ENCODE measurements around the gene ADPRHL1.
"Not testable (repeated sequence)": the region's sequence is repeated elsewhere in the genome, so short reads cannot be mapped to it uniquely, and the experiment has no call there.

Gene ADPRHL1

GRCh38 chr13:113456116-113456702, 2.9 kb upstream of the ADPRHL1 start:
- no peak for DNase-seq (ENCODE audit: low read depth, low spot score)

GRCh38 chr13:113455384-113455783, 2.1 kb upstream of the ADPRHL1 start:
- DNase-seq (ENCODE audit: low read depth, low spot score): no peak

- DNase-seq (ENCODE audit: low read depth, low spot score): no peak
These were observed 1.6 kb upstream of the ADPRHL1 start for GRCh38 chr13:113454936-113455335.

GRCh38 chr13:113452466-113452865, 822 bp downstream of the ADPRHL1 start:
- no peak for DNase-seq (ENCODE audit: low read depth, low spot score)

GRCh38 chr13:113451951-113452421, 1.3 kb downstream of the ADPRHL1 start:
- DNase-seq (ENCODE audit: low read depth, low spot score): no peak

GRCh38 chr13:113450861-113451620, 2.2 kb downstream of the ADPRHL1 start:
- DNase-seq (ENCODE audit: low read depth, low spot score): not testable (repeated sequence)

GRCh38 chr13:113450348-113450744, 2.9 kb downstream of the ADPRHL1 start:
- not testable (repeated sequence) for DNase-seq (ENCODE audit: low read depth, low spot score)

- DNase-seq (ENCODE audit: low read depth, low spot score): no peak
These were observed 3.5 kb downstream of the ADPRHL1 start for GRCh38 chr13:113449693-113450347.

GRCh38 chr13:113448885-113449692, 4.2 kb downstream of the ADPRHL1 start:
- DNase-seq (ENCODE audit: low read depth, low spot score): no peak

GRCh38 chr13:113448545-113448884, 4.8 kb downstream of the ADPRHL1 start:
- DNase-seq (ENCODE audit: low read depth, low spot score): no peak

GRCh38 chr13:113447596-113447995, 5.7 kb downstream of the ADPRHL1 start:
- no peak for DNase-seq (ENCODE audit: low read depth, low spot score)

GRCh38 chr13:113446488-113446854, 6.8 kb downstream of the ADPRHL1 start:
- no peak for DNase-seq (ENCODE audit: low read depth, low spot score)

- no peak for DNase-seq (ENCODE audit: low read depth, low spot score)
These were observed 7.3 kb downstream of the ADPRHL1 start for GRCh38 chr13:113445791-113446487.

GRCh38 chr13:113443991-113444390, 9.3 kb downstream of the ADPRHL1 start:
- no peak for DNase-seq (ENCODE audit: low read depth, low spot score)

- DNase-seq (ENCODE audit: low read depth, low spot score): no peak
These were observed 10.3 kb downstream of the ADPRHL1 start for GRCh38 chr13:113442985-113443362.

- DNase-seq (ENCODE audit: low read depth, low spot score): no peak
These were observed 10.8 kb downstream of the ADPRHL1 start for GRCh38 chr13:113442354-113442984.

- no peak for DNase-seq (ENCODE audit: low read depth, low spot score)
These were observed 11.6 kb downstream of the ADPRHL1 start for GRCh38 chr13:113441661-113442060.

GRCh38 chr13:113437408-113438010, 15.8 kb downstream of the ADPRHL1 start:
- no peak for DNase-seq (ENCODE audit: low read depth, low spot score)

GRCh38 chr13:113436866-113437265, 16.4 kb downstream of the ADPRHL1 start:
- DNase-seq (ENCODE audit: low read depth, low spot score): not testable (repeated sequence)

GRCh38 chr13:113435907-113436306, 17.4 kb downstream of the ADPRHL1 start:
- DNase-seq (ENCODE audit: low read depth, low spot score): not testable (repeated sequence)
